Vagina (tissue), 2 donors: Measurements from ENCODE around the gene RASL11B.

Experiments
- POLR2A ChIP-seq, 2 donors: fragments of 450-650 bp; IDR thresholded peaks; one replicate each; pipeline ENCODE4 v1.6.1; 2017; ENCODE audit warnings: antibody characterized with exemption in 2 of 2, mild to moderate bottlenecking in 2 of 2, moderate library complexity in 2 of 2
- POLR2AphosphoS5 ChIP-seq, 2 donors: sonication (generic); formaldehyde crosslinking; IDR thresholded peaks; one replicate each; pipeline ENCODE4 v1.9.0; 2017; ENCODE audit warnings: antibody characterized with exemption in 2 of 2, mild to moderate bottlenecking in 2 of 2, low read depth in 1 of 2; ENCODE audit not compliant: insufficient read depth in 1 of 2
- TF ChIP-seq, protein P1 (sequence below), 3 experiments: fragments of 450-650 bp in 2 of 3; fragments of 200-600 bp in 1 of 3; sonication (generic) in 1 of 3; IDR thresholded peaks; one replicate each; pipeline ENCODE4 v1.5.1; 2017 to 2019; ENCODE audit warnings: antibody characterized with exemption in 3 of 3, mild to moderate bottlenecking in 2 of 3, moderate library complexity in 2 of 3

- TF ChIP-seq, protein P1, sequence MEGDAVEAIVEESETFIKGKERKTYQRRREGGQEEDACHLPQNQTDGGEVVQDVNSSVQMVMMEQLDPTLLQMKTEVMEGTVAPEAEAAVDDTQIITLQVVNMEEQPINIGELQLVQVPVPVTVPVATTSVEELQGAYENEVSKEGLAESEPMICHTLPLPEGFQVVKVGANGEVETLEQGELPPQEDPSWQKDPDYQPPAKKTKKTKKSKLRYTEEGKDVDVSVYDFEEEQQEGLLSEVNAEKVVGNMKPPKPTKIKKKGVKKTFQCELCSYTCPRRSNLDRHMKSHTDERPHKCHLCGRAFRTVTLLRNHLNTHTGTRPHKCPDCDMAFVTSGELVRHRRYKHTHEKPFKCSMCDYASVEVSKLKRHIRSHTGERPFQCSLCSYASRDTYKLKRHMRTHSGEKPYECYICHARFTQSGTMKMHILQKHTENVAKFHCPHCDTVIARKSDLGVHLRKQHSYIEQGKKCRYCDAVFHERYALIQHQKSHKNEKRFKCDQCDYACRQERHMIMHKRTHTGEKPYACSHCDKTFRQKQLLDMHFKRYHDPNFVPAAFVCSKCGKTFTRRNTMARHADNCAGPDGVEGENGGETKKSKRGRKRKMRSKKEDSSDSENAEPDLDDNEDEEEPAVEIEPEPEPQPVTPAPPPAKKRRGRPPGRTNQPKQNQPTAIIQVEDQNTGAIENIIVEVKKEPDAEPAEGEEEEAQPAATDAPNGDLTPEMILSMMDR (IDR thresholded peaks at IDR 0.05) = no peak
- no peak for TF ChIP-seq POLR2AphosphoS5 (IDR thresholded peaks at IDR 0.05; ENCODE audit: insufficient read depth in 1 of 2, low read depth in 1 of 2)
- no peak for TF ChIP-seq POLR2A (IDR thresholded peaks at IDR 0.05)
These were observed 21.1 kb downstream of the RASL11B start for GRCh38 chr4:52883183-52883621.
